Measurements from ENCODE around the gene KIAA0319L. TPM values are rescaled to one million over a fixed set of nuclear protein-coding genes. Genes with fewer than 3 reads are reported as not detected.

Gene KIAA0319L
- total RNA-seq, 2 experiments from 2014 or later, result 25.3 to 44.9 TPM

- no peak for TF ChIP-seq EZH2phosphoT487 (IDR thresholded peaks at IDR 0.05; ENCODE audit: borderline replicate concordance, low read depth, low read length)
- TF ChIP-seq, protein P1, sequence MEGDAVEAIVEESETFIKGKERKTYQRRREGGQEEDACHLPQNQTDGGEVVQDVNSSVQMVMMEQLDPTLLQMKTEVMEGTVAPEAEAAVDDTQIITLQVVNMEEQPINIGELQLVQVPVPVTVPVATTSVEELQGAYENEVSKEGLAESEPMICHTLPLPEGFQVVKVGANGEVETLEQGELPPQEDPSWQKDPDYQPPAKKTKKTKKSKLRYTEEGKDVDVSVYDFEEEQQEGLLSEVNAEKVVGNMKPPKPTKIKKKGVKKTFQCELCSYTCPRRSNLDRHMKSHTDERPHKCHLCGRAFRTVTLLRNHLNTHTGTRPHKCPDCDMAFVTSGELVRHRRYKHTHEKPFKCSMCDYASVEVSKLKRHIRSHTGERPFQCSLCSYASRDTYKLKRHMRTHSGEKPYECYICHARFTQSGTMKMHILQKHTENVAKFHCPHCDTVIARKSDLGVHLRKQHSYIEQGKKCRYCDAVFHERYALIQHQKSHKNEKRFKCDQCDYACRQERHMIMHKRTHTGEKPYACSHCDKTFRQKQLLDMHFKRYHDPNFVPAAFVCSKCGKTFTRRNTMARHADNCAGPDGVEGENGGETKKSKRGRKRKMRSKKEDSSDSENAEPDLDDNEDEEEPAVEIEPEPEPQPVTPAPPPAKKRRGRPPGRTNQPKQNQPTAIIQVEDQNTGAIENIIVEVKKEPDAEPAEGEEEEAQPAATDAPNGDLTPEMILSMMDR (conservative IDR thresholded peaks at IDR 0.05; ENCODE audit: low read length), result no peak
- Histone ChIP-seq H3K4me3 (ENCODE audit: low read depth, low read length, poor library complexity, severe bottlenecking) (peak overlapping the region; percentile 32), H3K27ac (ENCODE audit: low read depth, low read length, poor library complexity, severe bottlenecking) (peak overlapping the region; percentile 72), H4K20me1 (ENCODE audit: insufficient read depth, low read length) (no peaks in the 10 kb centered on the region), H3K79me2 (ENCODE audit: insufficient read depth, low read depth, low read length) (peaks cover 19% of the 10 kb centered on the region; the same call in 1 of the 2 replicates), H3K36me3 (ENCODE audit: insufficient read depth, low read length) (peaks cover 13% of the 10 kb centered on the region; the same call in 1 of the 2 replicates), H3K4me2 (ENCODE audit: low read length) (peak overlapping the region; percentile 71), H3K9me2 (ENCODE audit: insufficient read depth, low read length) (no peaks in the 10 kb centered on the region), H3K9me3 (ENCODE audit: low read length) (no peaks in the 10 kb centered on the region), H2AFZ (ENCODE audit: low read length) (no peak overlapping the region), H3K4me1 (ENCODE audit: insufficient read depth, low read length, poor library complexity, severe bottlenecking) (peaks cover 47% of the 10 kb centered on the region)
- POLR2A ChIA-PET, result interaction anchor here (1.3 kb wide), 1 partner anchor 15 kb away, joined by 5 read pairs; no protein-coding TSS in a partner anchor
- DNase-seq (ENCODE audit: low spot score), result no peak
- intact Hi-C loops (cut with micrococcal nuclease; ENCODE audit: unreplicated experiment), result loop anchor here (5.0 kb wide), 1 partner anchor 49 kb away; the partner anchor contains the start of genes KIAA0319L and NCDN
- CTCF ChIA-PET (ENCODE audit: unreplicated experiment), result no interaction called here
- BruUV-seq (replicated peaks), result no TSS peak
Measured at GRCh38 chr1:35507947-35508346, 49.3 kb downstream of the KIAA0319L start.

GRCh38 chr1:35506960-35507912 lies 50.0 kb downstream of the KIAA0319L start:
- Histone ChIP-seq H3K9me2 (ENCODE audit: insufficient read depth, low read length) (no peaks in the 10 kb centered on the region), H3K36me3 (ENCODE audit: insufficient read depth, low read length) (peaks cover 13% of the 10 kb centered on the region; the same call in 1 of the 2 replicates), H3K4me1 (ENCODE audit: insufficient read depth, low read length, poor library complexity, severe bottlenecking) (peaks cover 47% of the 10 kb centered on the region), H3K9me3 (ENCODE audit: low read length) (no peaks in the 10 kb centered on the region), H3K4me3 (ENCODE audit: low read depth, low read length, poor library complexity, severe bottlenecking) (peak overlapping the region; percentile 32), H3K79me2 (ENCODE audit: insufficient read depth, low read depth, low read length) (peaks cover 19% of the 10 kb centered on the region; the same call in 1 of the 2 replicates), H3K4me2 (ENCODE audit: low read length) (peak overlapping the region; percentile 71), H3K27ac (ENCODE audit: low read depth, low read length, poor library complexity, severe bottlenecking) (peak overlapping the region; percentile 72), H4K20me1 (ENCODE audit: insufficient read depth, low read length) (no peaks in the 10 kb centered on the region), H2AFZ (ENCODE audit: low read length) (peak overlapping the region; percentile 55; the same call in 1 of the 2 replicates)
- peak; percentile 32 for DNase-seq (ENCODE audit: low spot score)
- TF ChIP-seq, protein P1 (conservative IDR thresholded peaks at IDR 0.05; ENCODE audit: low read length), result 0 out of 2 replicates have a peak, but pooled peaks have one; percentile 2
- TF ChIP-seq EZH2phosphoT487 (IDR thresholded peaks at IDR 0.05; ENCODE audit: borderline replicate concordance, low read depth, low read length), result no peak
- no TSS peak for BruUV-seq (replicated peaks)
- intact Hi-C loops (cut with micrococcal nuclease; ENCODE audit: unreplicated experiment), result loop anchor here (5.0 kb wide), 1 partner anchor 50 kb away; the partner anchor contains the start of genes KIAA0319L and NCDN
- ChIA-PET POLR2A (interaction anchor here (1.4 kb wide), 1 partner anchor 15 kb away, joined by 4 read pairs; no protein-coding TSS in a partner anchor), CTCF (ENCODE audit: unreplicated experiment) (interaction anchor here (0.5 kb wide), 1 partner anchor 217 kb away, joined by 3 read pairs; no protein-coding TSS in a partner anchor)

Measured in OCI-LY7 (cell line).